Breast epithelium (tissue), 4 donors: Measurements from ENCODE around the gene ORM2. TPM values are rescaled to one million over a fixed set of nuclear protein-coding genes. Genes with fewer than 3 reads are reported as not detected.

Experiments
- DNase-seq, 2 donors: peaks; one replicate each; pipeline ENCODE4 v3.0.0-alpha.2; 2019; ENCODE audit warnings: low spot score in 2 of 2
- H3K27ac ChIP-seq, 2 donors: fragments of 200-600 bp; sonication (generic) in 1 of 2; one replicate each; pipeline ENCODE4 v1.5.1; 2016 to 2019; ENCODE audit warnings: mild to moderate bottlenecking in 1 of 2
- H3K27me3 ChIP-seq, 2 donors: fragments of 200-600 bp; sonication (generic) in 1 of 2; one replicate each; pipeline versions ENCODE4 v1.5.1 to v1.6.0; 2017 to 2019; ENCODE audit warnings: control low read depth in 1 of 2, mild to moderate bottlenecking in 1 of 2
- H3K36me3 ChIP-seq: fragments of 200-600 bp; one replicate; pipeline ENCODE4 v1.5.1; 2019
- H3K4me1 ChIP-seq, 2 donors: fragments of 200-600 bp; sonication (generic); one replicate each; pipeline ENCODE4 v1.5.1; 2016 to 2019; ENCODE audit warnings: control low read depth in 1 of 2
- H3K4me3 ChIP-seq, 3 donors: fragments of 200-600 bp; sonication (generic); 1 replicate in 2 of 3; 2 replicates in 1 of 3; pipeline ENCODE4 v1.5.1; 2016 to 2019; ENCODE audit warnings: mild to moderate bottlenecking in 3 of 3, moderate library complexity in 2 of 3
- H3K9me3 ChIP-seq, 2 donors: fragments of 200-600 bp; sonication (generic) in 1 of 2; one replicate each; pipeline ENCODE4 v1.5.1; 2016 to 2019; ENCODE audit warnings: control low read depth in 1 of 2
- CTCF ChIP-seq, 3 donors: fragments of 450-650 bp; IDR thresholded peaks; one replicate each; pipeline ENCODE4 v1.5.1; 2016 to 2017; ENCODE audit warnings: antibody characterized with exemption in 3 of 3, mild to moderate bottlenecking in 3 of 3, moderate library complexity in 3 of 3
- POLR2A ChIP-seq: fragments of 450-650 bp; IDR thresholded peaks from one replicate; pipeline ENCODE4 v1.6.1; 2016; ENCODE audit warnings: antibody characterized with exemption, mild to moderate bottlenecking, moderate library complexity
- POLR2AphosphoS5 ChIP-seq, 3 donors: sonication (generic); formaldehyde crosslinking; IDR thresholded peaks; one replicate each; pipeline ENCODE4 v1.6.1; 2017; ENCODE audit warnings: antibody characterized with exemption in 3 of 3
- intact Hi-C: fragments of 100-400 bp; cut with DNase I; formaldehyde crosslinking; loops from one replicate; pipeline ENCODE4 v1.15.1; 2023; ENCODE audit warnings: low total_unique reads
- total RNA-seq, 3 donors: library from RNA; depleted of rRNA; stranded (reverse); fragments of >200 nt; gene quantifications; one replicate each; pipeline ENCODE4 v1.1.0, GENCODE V29; 2016

ORM2 gene
- total RNA-seq, 3 donors from 2014 or later: 1.6 to 2.9 TPM; not detected in 1

GRCh38 chr9:114310471-114311450, 18.9 kb upstream of the ORM2 start:
- peak in 1 of 2 donors; percentile 24 for DNase-seq
- intact Hi-C loops: no loop called here
- Histone ChIP-seq H3K27me3 (no peaks in the 10 kb centered on the region), H3K36me3 (no peaks in the 10 kb centered on the region), H3K27ac (no peak overlapping the region), H3K4me1 (no peaks in the 10 kb centered on the region), H3K4me3 (no peak overlapping the region), H3K9me3 (peaks cover 0 to 7% of the 10 kb centered on the region in 2 donors)
- TF ChIP-seq CTCF (IDR thresholded peaks at IDR 0.05) (no peak), POLR2A (no peak), POLR2AphosphoS5 (IDR thresholded peaks at IDR 0.05) (no peak)

GRCh38 chr9:114311571-114312512, 17.8 kb upstream of the ORM2 start:
- TF ChIP-seq POLR2AphosphoS5 (IDR thresholded peaks at IDR 0.05) (no peak), CTCF (IDR thresholded peaks at IDR 0.05) (no peak), POLR2A (no peak)
- DNase-seq: no peak
- H3K27me3 ChIP-seq: no peaks in the 10 kb centered on the region
- H3K9me3 ChIP-seq: peaks cover 0 to 7% of the 10 kb centered on the region in 2 donors
- H3K36me3 ChIP-seq: no peaks in the 10 kb centered on the region
- intact Hi-C loops: no loop called here
- H3K4me1 ChIP-seq: no peaks in the 10 kb centered on the region
- H3K4me3 ChIP-seq: no peak overlapping the region
- H3K27ac ChIP-seq: no peak overlapping the region

GRCh38 chr9:114312513-114312875, 17.2 kb upstream of the ORM2 start:
- intact Hi-C loops: no loop called here
- H3K27ac ChIP-seq: no peak overlapping the region
- no peak overlapping the region for H3K4me3 ChIP-seq
- peaks cover 0 to 7% of the 10 kb centered on the region in 2 donors for H3K9me3 ChIP-seq
- no peaks in the 10 kb centered on the region for H3K27me3 ChIP-seq
- H3K36me3 ChIP-seq: no peaks in the 10 kb centered on the region
- H3K4me1 ChIP-seq: no peaks in the 10 kb centered on the region
- TF ChIP-seq CTCF (IDR thresholded peaks at IDR 0.05): no peak
- no peak for TF ChIP-seq POLR2AphosphoS5 (IDR thresholded peaks at IDR 0.05)
- no peak for TF ChIP-seq POLR2A
- no peak for DNase-seq

- DNase-seq: no peak
- Histone ChIP-seq H3K36me3 (no peaks in the 10 kb centered on the region), H3K4me3 (no peak overlapping the region), H3K27ac (no peak overlapping the region), H3K9me3 (peaks cover 0 to 7% of the 10 kb centered on the region in 2 donors), H3K4me1 (no peaks in the 10 kb centered on the region), H3K27me3 (no peaks in the 10 kb centered on the region)
- intact Hi-C loops: no loop called here
- no peak for TF ChIP-seq POLR2A
- TF ChIP-seq POLR2AphosphoS5 (IDR thresholded peaks at IDR 0.05): no peak
- no peak for TF ChIP-seq CTCF (IDR thresholded peaks at IDR 0.05)
Measured at GRCh38 chr9:114313186-114313585, 16.5 kb upstream of the ORM2 start.
